Measurements from ENCODE around the gene CCL21.

GRCh38 chr9:34716711-34717110, 6.8 kb upstream of the CCL21 start:
- TF ChIP-seq CTCF (IDR thresholded peaks at IDR 0.05) (no peak), POLR2A (IDR thresholded peaks at IDR 0.05) (no peak)

Measured in adrenal gland (tissue), 5 donors.